WERI-Rb-1 (cell line): ENCODE measurements around the gene LRFN5.

Experiments
- DNase-seq: peaks from one replicate; pipeline ENCODE4 v3.0.0-alpha.2; 2020
- H3K27ac ChIP-seq: fragments of 250-450 bp; sonication (Bioruptor Pico); 2 replicates; pipeline ENCODE4 v1.5.1; 2020; ENCODE audit warnings: mild to moderate bottlenecking, moderate library complexity
- H3K27me3 ChIP-seq: fragments of 250-450 bp; sonication (Bioruptor Pico); 2 replicates; pipeline ENCODE4 v1.5.1; 2021; ENCODE audit warnings: mild to moderate bottlenecking, low read depth, moderate library complexity; ENCODE audit not compliant: insufficient read depth, severe bottlenecking
- H3K36me3 ChIP-seq: fragments of 250-450 bp; sonication (Bioruptor Pico); 2 replicates; pipeline ENCODE4 v1.5.1; 2020; ENCODE audit warnings: mild to moderate bottlenecking, moderate library complexity
- H3K4me3 ChIP-seq: 2 replicates; pipeline ENCODE4 v1.5.1; 2011; ENCODE audit warnings: low read depth, mild to moderate bottlenecking, control low read depth, low read length
- H3K9me3 ChIP-seq: fragments of 250-450 bp; sonication (Bioruptor Pico); 2 replicates; pipeline ENCODE4 v1.5.1; 2021; ENCODE audit warnings: mild to moderate bottlenecking, moderate library complexity; ENCODE audit not compliant: severe bottlenecking
- TF ChIP-seq, protein P1 (sequence below): IDR thresholded peaks from 2 replicates; pipeline ENCODE4 v1.5.1; 2011; ENCODE audit warnings: low read depth, mild to moderate bottlenecking, control low read depth, inconsistent platforms, low read length

The LRFN5 gene

DNA sequence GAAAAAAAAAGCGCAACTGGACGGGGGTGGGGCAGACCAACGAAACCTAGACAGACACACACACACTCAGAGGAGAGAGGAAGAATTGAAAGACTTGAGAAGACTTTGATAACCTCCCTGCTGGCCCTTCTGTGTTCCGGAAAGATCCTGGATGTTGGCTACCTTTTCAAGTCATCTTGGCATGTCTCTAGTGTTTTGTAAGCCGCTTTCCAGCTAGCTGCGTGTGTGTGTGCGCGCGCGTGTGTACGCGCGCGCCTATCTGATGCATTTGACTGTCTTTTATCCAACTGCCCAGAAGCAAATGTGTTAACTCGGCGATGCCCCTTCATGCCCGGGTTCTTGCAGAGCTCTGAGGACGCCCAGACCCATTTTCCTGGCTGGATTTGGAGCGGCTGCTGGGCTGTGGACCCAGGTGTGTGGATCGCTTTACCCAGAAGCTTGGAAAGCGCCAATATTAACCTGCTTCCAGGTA is 664 bp downstream of the LRFN5 start:
- H3K4me3 ChIP-seq = peak overlapping the region; percentile 42
- no peak for DNase-seq
- H3K27me3 ChIP-seq = peaks cover 88% of the 10 kb centered on the region
- no peak overlapping the region for H3K27ac ChIP-seq
- no peaks in the 10 kb centered on the region for H3K36me3 ChIP-seq
- TF ChIP-seq, protein P1, sequence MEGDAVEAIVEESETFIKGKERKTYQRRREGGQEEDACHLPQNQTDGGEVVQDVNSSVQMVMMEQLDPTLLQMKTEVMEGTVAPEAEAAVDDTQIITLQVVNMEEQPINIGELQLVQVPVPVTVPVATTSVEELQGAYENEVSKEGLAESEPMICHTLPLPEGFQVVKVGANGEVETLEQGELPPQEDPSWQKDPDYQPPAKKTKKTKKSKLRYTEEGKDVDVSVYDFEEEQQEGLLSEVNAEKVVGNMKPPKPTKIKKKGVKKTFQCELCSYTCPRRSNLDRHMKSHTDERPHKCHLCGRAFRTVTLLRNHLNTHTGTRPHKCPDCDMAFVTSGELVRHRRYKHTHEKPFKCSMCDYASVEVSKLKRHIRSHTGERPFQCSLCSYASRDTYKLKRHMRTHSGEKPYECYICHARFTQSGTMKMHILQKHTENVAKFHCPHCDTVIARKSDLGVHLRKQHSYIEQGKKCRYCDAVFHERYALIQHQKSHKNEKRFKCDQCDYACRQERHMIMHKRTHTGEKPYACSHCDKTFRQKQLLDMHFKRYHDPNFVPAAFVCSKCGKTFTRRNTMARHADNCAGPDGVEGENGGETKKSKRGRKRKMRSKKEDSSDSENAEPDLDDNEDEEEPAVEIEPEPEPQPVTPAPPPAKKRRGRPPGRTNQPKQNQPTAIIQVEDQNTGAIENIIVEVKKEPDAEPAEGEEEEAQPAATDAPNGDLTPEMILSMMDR = no peak
- no peaks in the 10 kb centered on the region for H3K9me3 ChIP-seq

DNA sequence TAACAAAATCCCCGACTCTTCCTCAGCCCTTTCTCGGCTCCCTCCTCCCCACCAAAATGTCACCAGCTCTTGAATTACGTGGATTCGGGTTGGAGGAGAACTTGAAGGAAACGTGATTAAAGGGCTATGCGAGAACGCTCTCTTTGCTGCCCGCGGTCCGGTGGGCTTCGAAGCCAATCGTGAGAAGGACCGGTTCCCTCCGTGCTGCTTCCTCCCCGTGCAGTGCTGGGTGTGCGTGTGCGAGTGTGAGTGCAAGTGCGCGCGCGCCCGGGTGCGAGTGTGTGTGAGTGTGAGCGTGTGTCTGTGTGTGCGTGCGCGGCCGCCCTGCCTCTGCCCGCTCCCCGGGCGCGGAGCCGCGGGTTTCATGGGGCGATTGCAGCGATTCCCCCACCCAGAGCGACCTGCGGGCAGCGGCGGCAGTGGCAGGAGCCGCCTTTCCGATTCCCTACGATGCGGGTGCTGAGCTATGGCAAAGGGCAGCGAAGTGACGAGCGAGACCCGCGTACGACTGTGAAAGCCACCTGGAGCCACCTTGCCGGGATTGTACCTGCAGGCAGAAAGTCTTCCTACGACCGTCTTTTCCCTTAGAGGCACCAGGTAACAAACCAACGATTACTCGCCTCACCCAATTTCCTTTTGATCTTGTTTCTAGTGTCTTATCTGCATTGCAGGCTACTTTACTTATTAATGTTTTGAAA is 1.4 kb downstream of the LRFN5 start:
- H3K9me3 ChIP-seq = no peaks in the 10 kb centered on the region
- H3K4me3 ChIP-seq = no peak overlapping the region
- H3K27me3 ChIP-seq = peaks cover 87% of the 10 kb centered on the region
- TF ChIP-seq, protein P1 = no peak
- DNase-seq = no peak
- H3K27ac ChIP-seq = no peak overlapping the region
- no peaks in the 10 kb centered on the region for H3K36me3 ChIP-seq

DNA sequence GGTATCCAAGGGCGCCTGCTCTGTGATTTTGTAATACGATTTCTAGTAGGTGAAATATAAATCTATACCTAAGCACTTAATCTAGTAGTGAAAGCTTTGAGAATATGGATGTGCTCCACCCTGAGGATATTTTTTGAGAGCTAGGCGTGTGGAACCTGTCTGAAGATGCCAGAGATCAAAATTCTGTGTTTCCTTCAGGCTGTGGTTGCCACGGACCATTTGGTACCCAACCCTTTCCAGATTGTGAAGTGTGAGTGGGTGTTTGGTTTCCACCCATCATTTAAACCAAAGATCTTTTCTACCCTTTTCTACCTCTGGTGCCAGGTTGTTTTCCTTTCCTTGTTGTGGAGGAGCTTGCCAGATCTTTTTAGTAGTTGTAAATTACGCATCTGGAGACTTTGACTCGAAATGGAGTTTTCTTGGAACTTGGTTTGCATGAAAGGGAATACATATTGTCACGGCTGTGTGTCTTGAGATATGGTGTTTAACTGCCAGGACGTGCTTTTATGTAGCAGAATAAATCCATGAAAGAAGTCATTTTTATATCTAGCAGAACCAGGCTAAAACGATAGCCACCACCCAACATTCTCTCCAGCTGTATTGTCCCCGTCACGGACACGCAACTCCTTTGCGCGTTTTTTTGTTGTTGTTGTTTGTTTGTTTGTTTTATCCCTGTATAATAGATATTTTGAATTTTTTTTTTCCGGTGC is 2.2 kb downstream of the LRFN5 start:
- no peak overlapping the region for H3K4me3 ChIP-seq
- TF ChIP-seq, protein P1 = no peak
- no peak overlapping the region for H3K27ac ChIP-seq
- H3K9me3 ChIP-seq = no peaks in the 10 kb centered on the region
- DNase-seq = no peak
- peaks cover 84% of the 10 kb centered on the region for H3K27me3 ChIP-seq
- no peaks in the 10 kb centered on the region for H3K36me3 ChIP-seq

DNA sequence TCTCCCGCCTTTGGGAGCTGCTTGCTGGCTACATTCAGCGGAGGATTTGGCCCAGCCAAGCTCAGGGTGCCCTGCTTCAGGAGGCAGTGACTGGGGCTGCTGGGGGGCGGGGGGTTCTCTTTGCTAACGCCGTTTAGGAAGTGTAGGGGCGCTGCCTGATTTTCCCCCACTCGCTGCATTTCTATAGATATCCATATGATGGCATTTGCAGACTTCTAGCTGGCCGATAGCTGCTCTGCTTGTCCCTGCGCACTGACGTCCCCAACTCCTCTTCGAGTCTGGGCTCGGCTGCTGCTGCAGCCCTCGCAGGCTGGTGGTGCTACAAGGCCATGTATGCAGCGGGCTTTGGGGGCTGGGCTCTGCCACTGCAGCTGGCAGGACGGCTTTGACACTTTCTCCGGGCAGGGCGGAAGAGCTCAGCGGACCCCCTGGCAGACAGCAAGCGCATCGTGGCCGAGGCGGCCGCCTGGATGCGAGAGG is 3.1 kb downstream of the LRFN5 start:
- no peak overlapping the region for H3K4me3 ChIP-seq
- peak; percentile 9 for DNase-seq
- no peaks in the 10 kb centered on the region for H3K36me3 ChIP-seq
- no peak overlapping the region for H3K27ac ChIP-seq
- peaks cover 76% of the 10 kb centered on the region for H3K27me3 ChIP-seq
- H3K9me3 ChIP-seq = no peaks in the 10 kb centered on the region
- TF ChIP-seq, protein P1 = no peak

DNA sequence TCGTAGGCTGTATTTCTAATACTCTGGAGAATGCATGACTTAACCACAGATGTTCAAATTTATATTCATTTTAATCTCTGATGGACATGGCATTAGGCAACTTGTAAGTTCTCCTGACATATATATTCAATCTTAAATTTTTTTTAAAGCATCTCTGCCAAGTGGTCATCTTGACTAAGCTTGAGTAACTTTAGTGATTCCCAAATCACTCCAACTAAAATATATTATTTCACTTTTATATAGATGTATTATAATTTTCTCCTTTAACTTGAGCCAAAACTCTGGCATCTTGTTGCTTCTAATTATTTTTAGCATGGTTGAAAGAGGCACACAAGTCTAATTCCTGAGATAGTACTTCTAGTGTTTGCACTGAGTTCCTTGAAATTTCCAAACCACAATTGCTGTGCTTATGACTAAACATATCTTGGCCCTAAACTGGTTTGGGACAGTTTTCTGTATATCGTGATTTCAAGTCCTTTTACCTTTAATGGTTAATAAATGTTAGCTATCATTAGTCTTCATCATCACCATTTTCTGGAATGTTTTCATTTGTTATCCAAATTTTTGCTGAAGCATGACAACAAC is 8.4 kb downstream of the LRFN5 start:
- H3K36me3 ChIP-seq = no peaks in the 10 kb centered on the region
- TF ChIP-seq, protein P1 = no peak
- DNase-seq = no peak
- H3K9me3 ChIP-seq = no peaks in the 10 kb centered on the region
- no peak overlapping the region for H3K27ac ChIP-seq
- no peak overlapping the region for H3K4me3 ChIP-seq
- H3K27me3 ChIP-seq = peaks cover 26% of the 10 kb centered on the region
